ENCODE results near the gene KCNAB1.
A peak's percentile ranks its signal among the peaks of the same experiment; 100 is the strongest.
"Not testable (repeated sequence)": the region's sequence is repeated elsewhere in the genome, so short reads cannot be mapped to it uniquely, and the experiment has no call there.

KCNAB1 gene

GRCh38 chr3:156542101-156543042 lies 422.0 kb downstream of the KCNAB1 start:
- no peak for DNase-seq (ENCODE audit: low spot score)

GRCh38 chr3:156543043-156543555 lies 422.7 kb downstream of the KCNAB1 start:
- DNase-seq (ENCODE audit: low spot score): peak; percentile 81

GRCh38 chr3:156547637-156548036 lies 427.3 kb downstream of the KCNAB1 start:
- DNase-seq (ENCODE audit: low spot score): no peak

GRCh38 chr3:156548041-156548687 lies 427.8 kb downstream of the KCNAB1 start:
- DNase-seq (ENCODE audit: low spot score): no peak

GRCh38 chr3:156548902-156549301 lies 428.5 kb downstream of the KCNAB1 start:
- no peak for DNase-seq (ENCODE audit: low spot score)

GRCh38 chr3:156551261-156551660 lies 430.9 kb downstream of the KCNAB1 start:
- DNase-seq (ENCODE audit: low spot score): peak; percentile 83

GRCh38 chr3:156551746-156552145 lies 431.4 kb downstream of the KCNAB1 start:
- DNase-seq (ENCODE audit: low spot score): peak; percentile 94

- no peak for DNase-seq (ENCODE audit: low spot score)
Measured at GRCh38 chr3:156552973-156553372, 432.6 kb downstream of the KCNAB1 start.

- no peak for DNase-seq (ENCODE audit: low spot score)
Measured at GRCh38 chr3:156553705-156554356, 433.5 kb downstream of the KCNAB1 start.

- DNase-seq (ENCODE audit: low spot score): no peak
Measured at GRCh38 chr3:156554515-156554841, 434.1 kb downstream of the KCNAB1 start.

GRCh38 chr3:156554842-156555687 lies 434.7 kb downstream of the KCNAB1 start, which contains the start of gene SSR3:
TSS of gene SSR3 (minus strand) at chr3:156555117. CDS start at chr3:156555089, 28 bp downstream.
- DNase-seq (ENCODE audit: low spot score): peak; percentile 98

- DNase-seq (ENCODE audit: low spot score): no peak
Measured at GRCh38 chr3:156558389-156558788, 438.0 kb downstream of the KCNAB1 start.

- no peak for DNase-seq (ENCODE audit: low spot score)
Measured at GRCh38 chr3:156559321-156559720, 438.9 kb downstream of the KCNAB1 start.

GRCh38 chr3:156561533-156561932 lies 441.2 kb downstream of the KCNAB1 start:
- no peak for DNase-seq (ENCODE audit: low spot score)

- not testable (repeated sequence) for DNase-seq (ENCODE audit: low spot score)
Measured at GRCh38 chr3:156562486-156562885, 442.1 kb downstream of the KCNAB1 start.

GRCh38 chr3:156563900-156564682 lies 443.7 kb downstream of the KCNAB1 start:
- DNase-seq (ENCODE audit: low spot score): no peak

GRCh38 chr3:156569016-156569415 lies 448.6 kb downstream of the KCNAB1 start:
- not testable (repeated sequence) for DNase-seq (ENCODE audit: low spot score)

GRCh38 chr3:156569881-156570280 lies 449.5 kb downstream of the KCNAB1 start:
- not testable (repeated sequence) for DNase-seq (ENCODE audit: low spot score)

GRCh38 chr3:156575641-156576040 lies 455.3 kb downstream of the KCNAB1 start:
- DNase-seq (ENCODE audit: low spot score): no peak

- no peak for DNase-seq (ENCODE audit: low spot score)
Measured at GRCh38 chr3:156576051-156576450, 455.7 kb downstream of the KCNAB1 start.
